Measurements from ENCODE around the gene SORL1.

Gene SORL1

DNA sequence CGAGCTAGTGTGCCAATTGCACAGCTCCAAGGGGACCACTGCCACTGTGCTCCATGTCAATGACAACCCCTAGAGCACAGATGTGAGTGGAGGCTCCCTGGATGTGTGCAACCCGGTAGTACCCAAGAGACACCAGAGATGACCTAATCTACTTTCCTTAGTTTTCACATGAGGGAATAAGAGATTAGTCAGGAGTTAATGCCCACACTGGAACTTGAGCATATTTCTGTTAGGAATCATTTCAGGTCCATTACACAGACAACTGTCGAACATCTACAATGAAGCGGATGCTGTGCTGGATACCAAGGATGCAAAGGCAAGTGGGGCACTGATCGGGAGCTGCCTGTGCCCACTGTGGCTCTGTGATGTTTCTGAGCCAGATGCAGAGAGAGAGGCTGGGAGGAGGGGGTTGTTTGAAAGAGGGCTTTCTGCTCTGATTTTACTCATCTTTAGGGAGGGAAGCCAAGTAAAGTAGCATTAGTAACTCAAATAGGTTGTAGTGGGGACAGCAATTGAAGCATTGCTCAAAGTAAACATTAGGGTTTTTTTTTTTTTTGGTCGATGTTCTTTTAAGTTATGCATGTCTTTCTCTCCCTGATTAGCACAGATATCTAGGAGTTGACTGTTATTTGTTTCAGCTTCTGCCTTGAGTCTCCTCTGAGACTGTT, 83.1 kb downstream of the SORL1 start:
- TF ChIP-seq, protein P1, sequence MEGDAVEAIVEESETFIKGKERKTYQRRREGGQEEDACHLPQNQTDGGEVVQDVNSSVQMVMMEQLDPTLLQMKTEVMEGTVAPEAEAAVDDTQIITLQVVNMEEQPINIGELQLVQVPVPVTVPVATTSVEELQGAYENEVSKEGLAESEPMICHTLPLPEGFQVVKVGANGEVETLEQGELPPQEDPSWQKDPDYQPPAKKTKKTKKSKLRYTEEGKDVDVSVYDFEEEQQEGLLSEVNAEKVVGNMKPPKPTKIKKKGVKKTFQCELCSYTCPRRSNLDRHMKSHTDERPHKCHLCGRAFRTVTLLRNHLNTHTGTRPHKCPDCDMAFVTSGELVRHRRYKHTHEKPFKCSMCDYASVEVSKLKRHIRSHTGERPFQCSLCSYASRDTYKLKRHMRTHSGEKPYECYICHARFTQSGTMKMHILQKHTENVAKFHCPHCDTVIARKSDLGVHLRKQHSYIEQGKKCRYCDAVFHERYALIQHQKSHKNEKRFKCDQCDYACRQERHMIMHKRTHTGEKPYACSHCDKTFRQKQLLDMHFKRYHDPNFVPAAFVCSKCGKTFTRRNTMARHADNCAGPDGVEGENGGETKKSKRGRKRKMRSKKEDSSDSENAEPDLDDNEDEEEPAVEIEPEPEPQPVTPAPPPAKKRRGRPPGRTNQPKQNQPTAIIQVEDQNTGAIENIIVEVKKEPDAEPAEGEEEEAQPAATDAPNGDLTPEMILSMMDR (conservative IDR thresholded peaks at IDR 0.05; ENCODE audit: low read depth, low read length): no peak
- no peak overlapping the region for H3K4me3 ChIP-seq (ENCODE audit: low read length)
- DNase-seq (ENCODE audit: low read depth): no peak

DNA sequence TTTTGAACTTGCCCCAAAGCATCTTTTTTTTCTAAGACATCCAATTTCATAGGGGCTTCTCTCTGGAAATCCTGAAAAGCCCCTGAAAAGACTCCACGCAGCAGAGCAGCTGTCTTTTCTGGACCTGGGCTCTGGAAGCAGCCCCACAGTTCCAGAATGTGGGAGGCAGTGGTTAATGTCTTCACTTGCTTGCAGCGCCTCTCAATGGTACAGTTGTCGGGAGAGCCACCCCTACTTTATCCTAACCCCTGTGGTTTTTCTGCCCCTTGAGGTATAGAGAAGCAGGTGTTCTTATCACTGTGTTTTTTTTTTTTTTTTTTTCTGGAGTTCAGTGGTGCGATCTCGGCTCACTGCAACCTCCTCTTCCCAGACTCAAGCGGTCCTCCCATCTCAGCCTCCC, 84.0 kb downstream of the SORL1 start:
- DNase-seq (ENCODE audit: low read depth): no peak
- H3K4me3 ChIP-seq (ENCODE audit: low read length): no peak overlapping the region
- TF ChIP-seq, protein P1 (conservative IDR thresholded peaks at IDR 0.05; ENCODE audit: low read depth, low read length): no peak

DNA sequence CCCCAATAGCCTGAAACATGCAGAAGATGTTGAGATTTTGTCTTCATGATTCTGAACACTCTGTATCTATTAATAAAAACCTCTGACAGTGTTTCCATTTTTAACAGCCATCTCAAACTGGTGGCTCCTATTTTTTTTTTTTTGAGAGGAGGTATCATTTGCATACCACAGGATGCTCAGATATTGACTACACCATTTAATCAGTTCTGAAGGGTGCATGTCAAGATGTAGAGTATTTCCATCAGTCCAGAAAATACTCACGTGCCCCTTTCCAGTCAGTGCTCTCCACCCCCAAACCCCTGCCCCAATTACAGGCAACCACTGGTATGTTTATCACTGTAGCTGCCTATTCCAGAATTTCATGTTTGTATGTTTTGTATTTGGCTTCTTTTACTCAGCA, 85.9 kb downstream of the SORL1 start:
- TF ChIP-seq, protein P1 (conservative IDR thresholded peaks at IDR 0.05; ENCODE audit: low read depth, low read length): no peak
- no peak overlapping the region for H3K4me3 ChIP-seq (ENCODE audit: low read length)
- DNase-seq (ENCODE audit: low read depth): no peak

DNA sequence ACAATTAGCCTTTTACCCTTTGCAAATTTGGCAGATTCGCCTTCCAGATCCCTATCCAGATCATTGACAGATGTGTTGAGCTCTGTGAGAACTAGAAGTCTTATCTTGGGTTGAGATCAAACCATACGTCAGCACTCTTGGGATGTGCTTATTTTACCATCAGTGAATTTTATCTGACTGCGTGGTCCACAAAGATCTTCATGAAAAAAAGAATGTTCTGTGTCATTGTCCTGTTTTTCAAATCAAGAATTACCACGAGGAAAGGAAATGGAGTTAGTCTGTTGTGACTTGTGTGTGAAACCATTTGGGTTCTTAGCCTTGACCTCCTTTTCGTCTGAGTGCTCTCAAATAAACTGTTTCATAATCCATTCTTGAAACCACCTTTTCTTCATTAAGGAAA, 86.9 kb downstream of the SORL1 start:
- TF ChIP-seq, protein P1 (conservative IDR thresholded peaks at IDR 0.05; ENCODE audit: low read depth, low read length): no peak
- no peak for DNase-seq (ENCODE audit: low read depth)
- H3K4me3 ChIP-seq (ENCODE audit: low read length): no peak overlapping the region

DNA sequence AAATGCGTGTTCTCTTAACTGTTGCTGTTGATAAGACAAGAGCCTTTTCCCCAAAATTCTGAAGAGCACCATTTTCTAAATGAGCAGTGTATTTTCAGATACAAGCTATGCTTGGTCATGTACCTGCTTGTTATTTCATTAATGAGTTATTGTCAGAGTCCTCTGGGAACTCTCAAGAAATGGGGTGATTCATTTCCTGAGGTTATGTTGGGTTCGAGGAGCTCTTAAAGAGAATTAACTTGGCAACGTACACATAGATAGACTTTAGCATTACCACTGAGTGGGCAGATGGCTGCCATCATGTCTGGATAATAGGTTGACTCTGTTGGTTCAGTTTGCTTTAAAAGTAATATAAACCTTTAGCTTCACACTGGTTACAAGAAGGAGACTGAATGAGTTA, 88.5 kb downstream of the SORL1 start:
- no peak overlapping the region for H3K4me3 ChIP-seq (ENCODE audit: low read length)
- TF ChIP-seq, protein P1 (conservative IDR thresholded peaks at IDR 0.05; ENCODE audit: low read depth, low read length): no peak
- no peak for DNase-seq (ENCODE audit: low read depth)

DNA sequence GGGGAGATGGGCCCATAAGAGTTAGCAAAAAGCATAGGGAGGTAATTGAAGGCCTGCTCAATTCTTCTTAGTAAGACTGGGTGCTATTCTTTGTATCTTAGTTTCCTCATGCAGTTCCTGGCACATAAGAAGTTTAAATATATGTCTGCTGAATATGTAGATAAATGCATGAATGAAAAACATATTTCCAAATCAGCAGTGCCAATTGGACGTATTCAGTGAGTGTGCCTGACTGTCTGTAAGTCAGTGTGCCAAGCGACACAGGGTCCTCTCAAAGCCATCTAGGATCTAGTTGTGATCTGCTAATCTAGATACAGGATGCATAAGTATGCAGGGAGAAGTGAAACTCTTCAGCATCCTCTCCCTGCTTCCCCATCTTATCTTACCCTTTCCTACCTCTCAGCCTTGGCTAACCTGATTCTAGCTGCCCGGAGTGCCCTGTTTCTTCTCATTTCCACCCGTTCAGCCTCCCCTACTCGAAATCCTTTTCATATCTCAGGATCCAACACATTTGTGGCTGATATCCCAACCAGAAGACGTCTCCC, 91.8 kb downstream of the SORL1 start:
- TF ChIP-seq, protein P1 (conservative IDR thresholded peaks at IDR 0.05; ENCODE audit: low read depth, low read length): no peak
- no peak for DNase-seq (ENCODE audit: low read depth)
- no peak overlapping the region for H3K4me3 ChIP-seq (ENCODE audit: low read length)

DNA sequence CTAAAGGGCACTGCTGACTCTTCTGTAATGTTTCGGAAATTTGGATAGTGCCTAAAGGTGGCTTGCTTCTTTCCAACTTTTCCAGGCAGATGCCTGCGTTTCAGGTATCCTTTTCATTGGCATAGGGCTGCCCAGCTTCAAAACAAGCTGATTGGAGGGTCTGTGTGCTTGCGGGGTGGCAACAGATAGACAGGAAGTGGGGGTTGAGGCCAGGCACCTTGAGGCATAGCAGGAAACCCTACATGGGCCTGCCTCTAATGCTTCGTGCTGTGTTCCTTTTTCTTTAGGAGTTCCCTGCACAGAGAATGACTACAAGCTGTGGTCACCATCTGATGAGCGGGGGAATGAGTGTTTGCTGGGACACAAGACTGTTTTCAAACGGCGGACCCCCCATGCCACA, 92.8 kb downstream of the SORL1 start:
- DNase-seq (ENCODE audit: low read depth): no peak
- TF ChIP-seq, protein P1 (conservative IDR thresholded peaks at IDR 0.05; ENCODE audit: low read depth, low read length): no peak
- H3K4me3 ChIP-seq (ENCODE audit: low read length): no peak overlapping the region

All from retinal pigment epithelial cell (primary cell).